GM18951 (cell line): ENCODE measurements around the gene SKI.

ENCODE experiments used
- POLR2A ChIP-seq: IDR thresholded peaks from 4 replicates; pipeline ENCODE4 v1.6.1; 2011; ENCODE audit warnings: mild to moderate bottlenecking; ENCODE audit not compliant: insufficient read length, insufficient read depth; ENCODE audit errors: extremely low read depth
- in situ Hi-C: fragments of 300-500 bp; cut with MboI; formaldehyde crosslinking; loops from one replicate; pipeline ENCODE4 v1.12.0; 2022; ENCODE audit warnings: low sequenced_read_pairs, mixed read lengths, inconsistent platforms; ENCODE audit not compliant: unreplicated experiment

The SKI gene

DNA sequence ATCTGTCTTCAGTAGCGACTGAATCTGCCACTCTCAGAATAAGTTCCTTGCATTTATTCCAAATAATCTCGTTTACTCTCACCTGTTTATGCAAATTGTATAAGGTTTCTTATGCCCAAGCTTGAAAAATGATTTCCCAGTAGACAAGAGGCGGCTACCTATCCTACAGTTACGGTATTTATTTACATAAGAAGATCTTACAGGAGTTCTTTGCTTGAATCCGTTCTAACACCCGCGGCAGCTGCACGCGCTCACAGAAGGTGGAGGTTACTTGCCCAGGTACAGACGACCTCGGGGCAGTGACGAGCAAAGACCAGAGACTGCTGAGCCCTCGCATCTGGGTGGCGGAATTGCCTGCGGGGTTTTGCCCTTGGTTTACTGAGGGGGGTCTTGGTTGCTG, 79.9 kb downstream of the SKI start:
- TF ChIP-seq POLR2A = no peak
- in situ Hi-C loops = no loop called here

DNA sequence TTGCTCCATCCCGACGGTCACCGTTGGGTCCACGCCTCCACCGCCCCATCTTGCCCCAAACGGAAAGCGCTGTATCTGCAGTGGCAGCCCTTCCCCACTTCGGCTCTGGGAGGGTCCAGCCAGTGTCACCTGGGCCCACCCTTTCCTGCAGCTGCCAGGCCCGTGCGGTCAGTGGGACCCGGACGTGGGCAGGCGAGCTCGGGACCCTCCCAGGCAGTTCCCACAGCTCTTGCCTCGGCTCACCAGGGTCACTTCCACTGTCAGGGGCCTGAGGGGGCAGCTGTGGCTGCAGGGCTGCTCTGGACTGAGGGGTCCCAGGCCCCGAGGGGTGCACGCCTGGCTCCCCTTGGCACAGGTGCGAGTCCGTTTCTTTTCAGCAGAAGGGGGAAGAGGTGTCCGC, 80.7 kb downstream of the SKI start:
- in situ Hi-C loops = no loop called here
- TF ChIP-seq POLR2A = no peak

DNA sequence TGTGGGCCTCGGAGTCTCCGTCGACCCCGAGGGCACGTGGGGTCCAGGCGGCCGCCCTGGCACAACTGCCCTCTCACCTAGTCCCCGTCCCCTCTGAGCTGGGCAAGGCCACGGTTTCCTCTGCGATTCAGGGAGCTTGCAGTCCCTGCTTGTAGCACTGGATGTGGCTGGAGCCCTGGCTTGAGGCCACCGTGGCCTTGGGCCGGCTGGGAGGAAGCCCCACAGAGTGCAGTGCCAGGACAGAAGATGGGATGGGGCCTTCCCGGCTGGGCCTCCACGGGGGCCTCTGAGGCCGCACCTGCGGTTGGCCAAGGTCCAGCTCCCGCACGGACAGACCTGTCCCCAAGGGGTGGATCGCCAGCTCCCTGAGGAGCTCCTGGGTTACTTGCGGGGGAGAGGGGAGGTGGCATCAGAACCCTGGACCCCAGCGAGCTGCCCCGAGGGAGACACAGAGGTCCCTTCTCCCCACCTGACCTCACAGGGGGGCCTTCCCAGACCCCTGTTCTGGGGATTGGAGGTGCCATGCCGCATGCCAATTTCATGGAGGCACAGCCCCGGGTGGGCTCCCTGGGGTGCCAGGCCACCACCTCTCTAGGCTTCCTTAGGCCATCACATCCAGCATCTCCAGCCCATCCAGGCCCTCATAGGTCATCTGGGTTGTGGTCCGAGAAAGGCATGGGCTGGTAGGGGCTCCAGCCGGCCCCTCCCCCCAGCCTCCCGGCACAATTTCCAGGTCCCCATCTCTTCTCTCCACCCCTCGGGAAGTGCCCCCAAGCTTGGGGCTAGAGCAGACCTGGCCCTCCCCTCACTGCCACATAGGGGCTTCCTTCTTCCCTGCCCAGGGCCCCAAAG, 82.4 kb downstream of the SKI start:
- no peak for TF ChIP-seq POLR2A
- in situ Hi-C loops = no loop called here

DNA sequence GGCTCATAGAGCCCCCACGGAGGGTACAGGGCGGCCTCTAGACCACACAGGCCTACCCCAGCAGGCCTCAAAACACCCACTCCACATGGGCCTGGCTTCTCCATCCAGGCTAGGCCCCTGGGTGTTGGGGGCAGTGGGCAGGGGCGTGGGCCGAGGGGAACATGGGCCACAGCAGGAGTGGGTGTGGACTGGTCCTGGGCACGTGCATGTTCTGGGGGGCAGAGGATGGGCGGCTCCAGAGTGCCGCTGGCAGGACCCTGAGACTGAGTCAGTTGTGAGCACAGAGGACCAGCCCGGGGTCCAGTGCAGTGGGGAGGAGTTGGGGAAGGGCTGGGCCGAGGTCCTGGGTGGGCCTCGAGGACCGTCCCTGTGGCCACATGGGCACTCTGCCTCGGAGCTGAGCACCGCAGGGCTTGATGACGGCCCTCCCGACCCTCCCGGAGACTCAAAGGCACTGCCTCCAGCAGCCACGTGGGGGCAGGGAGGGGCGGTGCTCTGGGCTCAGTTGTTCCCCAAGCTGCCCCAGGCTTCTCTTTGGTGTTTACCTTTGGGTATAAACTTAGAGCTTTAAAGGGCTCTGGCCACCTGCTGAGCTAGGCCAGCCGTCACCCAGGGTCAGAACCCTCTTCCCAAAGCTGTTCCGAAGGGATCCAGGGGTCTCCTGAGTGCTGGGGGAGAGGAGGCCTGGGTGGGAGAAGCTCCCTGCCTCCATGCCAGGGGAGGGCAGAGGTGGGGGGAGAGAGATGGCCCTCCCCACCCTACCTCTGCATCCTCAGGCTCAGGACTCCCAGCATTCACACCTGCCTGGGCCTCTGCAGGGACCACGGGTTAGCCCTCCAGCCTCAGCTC, 83.3 kb downstream of the SKI start:
- in situ Hi-C loops = no loop called here
- TF ChIP-seq POLR2A = no peak

DNA sequence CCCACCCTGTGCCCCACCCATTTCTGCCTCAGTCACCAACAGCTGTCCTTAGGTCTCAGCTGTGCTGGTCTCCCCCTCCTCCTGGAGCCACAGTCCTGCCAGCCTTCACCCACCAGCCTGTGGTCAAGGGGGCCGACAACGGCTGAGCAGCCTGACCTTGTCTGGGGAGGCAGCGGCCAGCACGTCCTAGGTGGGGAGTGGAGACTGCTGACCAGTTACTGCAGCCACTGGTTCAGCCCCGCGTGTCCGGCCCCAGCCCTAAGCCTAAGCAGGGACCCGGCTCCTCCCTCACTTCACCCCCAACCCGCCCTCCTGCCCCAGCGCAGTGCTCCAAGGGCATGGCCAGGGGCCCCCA, 84.0 kb downstream of the SKI start:
- no peak for TF ChIP-seq POLR2A
- in situ Hi-C loops = no loop called here

DNA sequence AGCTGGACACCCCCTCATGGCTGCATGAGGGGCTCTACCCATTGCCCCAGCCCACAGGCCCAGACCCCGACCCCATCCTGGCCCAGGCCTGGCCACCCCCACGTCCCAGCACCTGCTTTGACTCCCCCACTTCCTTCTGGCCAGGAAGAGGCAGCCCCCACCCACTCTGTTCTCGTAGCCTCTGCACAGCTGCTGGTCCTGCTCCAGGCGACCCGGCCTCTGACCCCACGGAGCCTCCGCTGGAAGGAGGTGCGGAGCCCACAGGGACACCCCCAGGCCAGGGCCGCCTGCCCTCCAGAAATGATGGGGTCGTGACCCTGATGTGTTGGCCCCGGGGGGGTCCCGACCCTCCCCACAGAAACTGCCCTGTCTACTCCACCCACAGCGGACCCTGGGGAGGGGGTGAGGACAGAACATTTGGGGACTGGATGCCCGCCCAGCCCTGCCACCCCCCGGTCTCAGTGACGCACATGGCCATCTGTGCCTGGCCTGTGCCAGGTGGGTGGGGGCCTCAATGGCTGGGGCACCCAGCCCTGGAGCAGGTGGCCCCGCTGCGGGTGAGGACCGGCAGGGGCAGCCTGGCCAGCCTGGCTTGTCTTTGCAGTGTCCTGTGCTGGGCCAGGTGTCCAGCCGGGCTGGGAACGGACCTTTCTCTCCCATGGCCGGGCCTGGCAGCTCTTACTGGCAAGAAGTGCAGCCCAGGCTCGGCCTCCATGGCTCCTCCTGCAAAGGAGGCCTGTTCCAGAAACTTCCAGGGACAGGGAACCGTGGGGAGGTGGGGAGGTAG, 84.6 kb downstream of the SKI start:
- in situ Hi-C loops = no loop called here
- TF ChIP-seq POLR2A = no peak

DNA sequence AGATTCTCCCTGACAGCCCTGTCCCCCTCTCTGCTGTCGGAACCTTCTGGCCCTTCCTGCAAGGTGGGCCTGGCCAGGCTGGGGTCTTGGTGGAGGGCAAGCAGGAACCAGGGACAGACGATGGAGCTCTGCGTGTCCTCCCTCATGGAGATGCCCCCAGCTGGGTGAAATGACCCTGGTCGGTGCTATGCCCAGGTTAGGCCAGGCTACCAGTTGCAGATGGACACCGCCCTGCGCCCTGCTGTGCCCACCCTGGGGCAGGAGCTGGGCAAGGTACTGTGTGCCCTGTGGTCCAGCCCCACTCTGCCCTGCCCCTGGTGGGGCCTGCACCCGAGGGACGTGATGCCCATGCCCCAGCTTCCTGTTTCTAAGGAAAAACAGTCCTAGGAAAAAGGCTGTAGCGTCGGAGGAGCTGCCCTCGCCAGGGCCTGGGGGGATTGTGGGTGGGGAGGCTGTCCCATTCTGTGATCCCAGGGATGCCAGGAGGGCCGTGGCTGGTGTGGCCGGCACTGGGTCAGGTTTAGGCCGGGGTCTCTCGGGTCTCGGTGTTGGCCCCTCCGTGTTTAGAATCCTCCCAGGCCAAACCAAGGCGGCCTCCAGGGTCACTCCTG, 85.6 kb downstream of the SKI start:
- in situ Hi-C loops = no loop called here
- TF ChIP-seq POLR2A = no peak

DNA sequence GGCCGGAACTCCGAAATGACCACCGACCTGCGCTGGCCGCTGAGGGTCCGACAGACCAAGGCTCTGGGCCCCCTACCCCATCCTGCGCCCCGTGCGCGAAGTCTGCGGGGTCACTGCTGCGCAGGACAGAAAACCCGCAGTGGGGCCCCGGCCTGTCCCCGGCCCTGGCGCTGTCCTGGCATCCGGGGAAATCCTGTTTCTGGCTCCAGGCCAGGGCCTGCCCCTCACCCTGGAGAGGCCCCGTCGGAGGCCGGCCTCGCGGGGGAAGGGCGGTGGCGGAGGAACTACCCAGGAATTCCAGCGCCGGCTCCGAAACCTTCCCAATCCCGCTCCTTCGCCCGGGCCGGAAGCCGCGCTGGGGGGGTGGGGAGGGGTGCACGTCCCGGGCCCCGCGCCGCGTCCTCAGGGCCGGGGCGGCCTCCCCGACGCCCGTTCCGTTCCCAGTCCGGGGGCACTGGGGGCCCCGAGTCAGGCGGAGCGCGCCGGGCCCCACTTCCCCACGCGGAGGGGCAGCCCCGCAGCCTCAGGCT, 86.2 kb downstream of the SKI start:
- no peak for TF ChIP-seq POLR2A
- in situ Hi-C loops = no loop called here

DNA sequence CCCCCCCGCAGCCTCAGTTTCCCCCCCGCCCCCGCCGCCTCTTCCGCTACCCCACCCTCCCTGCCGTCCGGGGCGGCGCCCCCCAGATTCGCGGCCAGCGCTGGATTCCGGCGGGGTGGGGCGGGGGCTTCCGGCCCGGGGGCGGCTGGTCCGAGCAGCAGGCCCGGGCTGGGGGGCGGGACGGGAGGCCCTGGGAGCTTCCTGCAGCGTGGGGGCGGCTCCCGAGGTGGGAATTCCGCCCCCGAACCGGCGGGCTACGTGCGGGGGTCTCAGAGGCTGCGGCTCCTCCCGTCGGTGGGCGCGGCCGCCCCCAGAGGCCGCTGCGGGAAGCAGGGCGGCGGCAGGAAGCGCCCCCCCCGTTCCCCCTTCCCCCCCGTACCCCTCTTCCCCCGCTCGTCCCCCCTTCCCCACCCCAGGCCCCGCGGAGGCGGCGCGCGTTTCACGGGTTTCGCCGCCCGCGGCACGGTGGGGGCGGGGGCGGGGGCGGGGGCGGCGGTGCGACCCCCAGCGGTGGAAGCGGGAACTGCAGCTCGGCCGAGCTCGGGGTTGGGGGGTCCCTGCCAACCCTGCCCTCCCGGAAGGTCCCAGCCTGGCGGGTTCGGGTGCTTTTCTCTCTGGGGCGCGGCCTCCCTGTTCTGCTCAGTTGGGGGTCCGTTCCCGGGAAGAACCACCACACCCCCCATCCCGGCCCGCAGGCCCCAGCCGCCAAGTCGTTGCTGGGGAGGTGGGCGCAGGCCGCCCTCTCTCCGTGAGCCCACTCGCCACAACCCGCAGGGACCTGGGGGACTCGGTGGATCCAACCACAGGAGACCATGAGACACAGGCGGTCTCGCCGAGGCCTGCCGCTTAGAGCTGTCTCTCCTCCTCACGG, 86.9 kb downstream of the SKI start:
- TF ChIP-seq POLR2A = no peak
- in situ Hi-C loops = no loop called here

DNA sequence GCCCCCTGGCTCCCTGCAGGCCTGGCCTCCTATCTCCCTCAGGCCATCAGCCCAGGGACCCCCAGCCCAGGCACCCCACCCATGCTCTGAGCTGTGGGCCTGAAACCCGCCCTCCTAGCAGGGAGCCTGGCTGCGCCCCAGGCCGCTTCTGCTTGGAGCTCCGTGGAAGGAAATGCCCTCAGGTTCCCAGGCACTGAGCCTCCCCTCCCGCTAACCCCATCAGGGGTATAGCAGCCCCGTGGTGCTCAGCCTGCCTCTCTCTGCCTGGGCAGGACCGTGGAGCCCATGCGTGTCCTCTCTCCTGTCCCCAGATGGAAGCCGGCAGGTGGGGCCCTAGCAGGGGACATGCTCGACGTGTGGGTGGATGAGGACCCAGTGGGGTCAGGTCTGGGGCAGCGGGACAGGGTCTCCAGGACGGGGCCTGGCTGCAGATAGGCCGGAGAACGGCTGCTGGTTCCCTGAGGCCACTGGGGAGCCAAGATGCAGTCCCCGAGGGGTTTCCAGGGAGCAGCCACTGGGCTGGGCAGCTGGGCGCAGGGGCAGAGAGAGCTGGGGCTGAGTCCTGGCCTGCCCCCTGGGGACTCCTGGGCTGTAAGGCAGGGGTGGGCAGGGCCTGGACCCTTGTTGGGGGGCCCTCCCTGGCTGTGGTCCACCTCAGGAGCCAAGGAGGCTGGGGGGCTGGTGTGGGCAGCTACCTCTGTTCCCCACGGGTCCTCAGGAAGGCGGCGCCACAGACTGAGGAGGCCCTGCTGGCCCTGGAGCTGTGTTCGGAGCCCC, 87.7 kb downstream of the SKI start:
- in situ Hi-C loops = no loop called here

DNA sequence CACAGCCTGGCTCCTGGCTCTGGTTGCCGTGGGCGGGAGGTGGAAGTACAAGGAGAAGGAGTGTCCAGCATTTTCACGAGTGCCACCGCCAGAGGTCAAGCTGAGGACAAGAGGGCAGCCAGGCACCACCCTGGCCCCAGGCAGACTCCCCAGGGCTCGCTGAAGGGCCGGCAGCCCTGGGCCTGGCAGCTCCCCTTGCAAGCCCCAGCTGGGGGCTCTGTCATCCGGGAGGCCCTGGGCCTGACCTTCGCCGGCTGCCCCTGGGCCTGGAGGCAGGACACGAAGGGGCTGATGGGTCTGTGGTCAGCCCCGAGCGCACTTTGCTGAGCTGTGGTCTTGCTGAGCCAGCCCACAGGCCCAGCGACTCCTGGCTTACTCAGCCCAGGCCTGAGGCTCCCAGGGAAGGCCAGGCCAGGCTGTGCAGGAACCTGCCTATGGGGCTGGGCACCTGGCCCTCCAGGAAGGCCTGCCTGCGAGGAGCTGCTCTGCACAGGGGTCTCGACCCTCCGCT, 88.4 kb downstream of the SKI start:
- in situ Hi-C loops = no loop called here

More for the DNA sequence above, 87.7 kb downstream of the SKI start:
- TF ChIP-seq POLR2A = no peak

More for the DNA sequence above, 88.4 kb downstream of the SKI start:
- TF ChIP-seq POLR2A = no peak
